Endothelial cell of umbilical vein (primary cell): ENCODE results near the gene TCEAL5. TPM values are rescaled to one million over a fixed set of nuclear protein-coding genes. Genes with fewer than 3 reads are reported as not detected.
A peak's percentile ranks its signal among the peaks of the same experiment; 100 is the strongest.

ENCODE experiments used
- BruUV-seq: library from RNA; stranded (reverse); fragments of 400-500 nt; replicated peaks from 2 replicates; lab custom pipeline; 2021; lab: Mats Ljungman, UMichigan
- CTCF ChIA-PET: fragments of 300-600, 350-600 bp; sonication (Branson Sonifier 250); formaldehyde crosslinking; loops from one replicate; lab custom pipeline; 2021; ENCODE audit warnings: antibody characterized with exemption, inconsistent platforms; lab: Charles Lee
- POLR2A ChIA-PET: fragments of 300-600, 350-600 bp; sonication (Branson Sonifier 250); formaldehyde crosslinking; loops from one replicate; lab custom pipeline; 2021; ENCODE audit warnings: antibody characterized with exemption, inconsistent platforms; lab: Charles Lee
- DNase-seq: peaks from one replicate; pipeline ENCODE4 v3.0.0-alpha.2; 2011; ENCODE audit warnings: low read depth, low spot score
- FAIRE-seq: peaks from 2 replicates; lab custom pipeline; 2011; peaks lifted over from hg19 to GRCh38; lab: Jason Lieb, UNC
- H2AFZ ChIP-seq: 2 replicates; pipeline ENCODE4 v1.6.0; 2012; ENCODE audit warnings: low read depth, low read length, control low read depth, inconsistent platforms
- H3K27ac ChIP-seq: 2 replicates; pipeline ENCODE4 v1.5.1; 2011; ENCODE audit warnings: low read depth, mild to moderate bottlenecking, control low read depth, low read length, moderate library complexity; ENCODE audit not compliant: insufficient read depth
- H3K27me3 ChIP-seq, 2 experiments: 2 replicates each; pipeline versions ENCODE4 v1.6.0 to v1.6.1; 2011; ENCODE audit warnings: low read length in 2 of 2, mixed read lengths in 1 of 2; ENCODE audit not compliant: control insufficient read depth in 2 of 2, insufficient read depth in 2 of 2
- H3K36me3 ChIP-seq, 2 experiments: 2 replicates in 1 of 2; 3 replicates in 1 of 2; pipeline ENCODE4 v1.5.1; 2011; ENCODE audit warnings: low read length in 2 of 2, mild to moderate bottlenecking in 1 of 2, moderate library complexity in 1 of 2; ENCODE audit not compliant: control insufficient read depth in 2 of 2, insufficient read depth in 2 of 2; ENCODE audit errors: extremely low read depth in 1 of 2
- H3K4me1 ChIP-seq: 3 replicates; pipeline ENCODE4 v1.5.1; 2011; ENCODE audit warnings: mild to moderate bottlenecking, low read length; ENCODE audit not compliant: control insufficient read depth, insufficient read depth; ENCODE audit errors: extremely low read depth
- H3K4me2 ChIP-seq: 2 replicates; pipeline ENCODE4 v1.6.1; 2011; ENCODE audit warnings: low read length, control low read depth, mixed read lengths; ENCODE audit not compliant: insufficient read depth
- H3K4me3 ChIP-seq, 3 experiments: fragments of 200-600 bp in 1 of 3; sonication (generic), shearing (Covaris generic) in 1 of 3; replicated peaks in 1 of 3; 2 replicates each; pipeline ENCODE4 v1.5.1; 2011 to 2016; ENCODE audit warnings: control low read depth in 3 of 3, low read length in 3 of 3, mild to moderate bottlenecking in 2 of 3, inconsistent platforms in 1 of 3, low read depth in 1 of 3, moderate library complexity in 1 of 3; ENCODE audit not compliant: insufficient read depth in 1 of 3
- H3K79me2 ChIP-seq: 2 replicates; pipeline ENCODE4 v1.6.0; 2012; ENCODE audit warnings: low read length, inconsistent platforms; ENCODE audit not compliant: control insufficient read depth, insufficient read depth
- H3K9ac ChIP-seq: replicated peaks from 2 replicates; pipeline ENCODE3; 2011; ENCODE audit warnings: low read length, control low read depth; ENCODE audit not compliant: insufficient read depth; ENCODE audit errors: extremely low read depth
- H3K9me1 ChIP-seq: replicated peaks from 3 replicates; pipeline ENCODE4 v1.6.0; 2011; ENCODE audit warnings: mild to moderate bottlenecking, low read length; ENCODE audit not compliant: control insufficient read depth, insufficient read depth; ENCODE audit errors: extremely low read depth
- H3K9me3 ChIP-seq: replicated peaks from 2 replicates; pipeline ENCODE4 v1.5.1; 2012; ENCODE audit warnings: low read length, inconsistent platforms; ENCODE audit not compliant: control insufficient read depth, insufficient read depth
- H4K20me1 ChIP-seq: replicated peaks from 2 replicates; pipeline ENCODE3; 2011; ENCODE audit warnings: mild to moderate bottlenecking, low read length; ENCODE audit not compliant: control insufficient read depth, insufficient read depth; ENCODE audit errors: extremely low read depth
- EZH2 ChIP-seq: IDR thresholded peaks from 2 replicates; pipeline ENCODE4 v1.6.1; 2012; ENCODE audit warnings: borderline replicate concordance, low read depth, mild to moderate bottlenecking, moderate library complexity, low read length, inconsistent platforms; ENCODE audit not compliant: severe bottlenecking
- FOS ChIP-seq: IDR thresholded peaks from 2 replicates; pipeline ENCODE4 v1.6.1; 2011; ENCODE audit warnings: mild to moderate bottlenecking, low read length, moderate library complexity, borderline replicate concordance; ENCODE audit not compliant: insufficient read depth
- GATA2 ChIP-seq: IDR thresholded peaks from 2 replicates; pipeline ENCODE4 v1.7.0; 2011; ENCODE audit warnings: low read depth, mild to moderate bottlenecking, moderate library complexity, mixed read lengths, low read length; ENCODE audit not compliant: insufficient read length, insufficient read depth
- JUN ChIP-seq: IDR thresholded peaks from 2 replicates; pipeline ENCODE4 v1.6.1; 2011; ENCODE audit warnings: borderline replicate concordance, low read depth; ENCODE audit not compliant: insufficient read length, insufficient read depth
- MAX ChIP-seq: IDR thresholded peaks from 2 replicates; pipeline ENCODE4 v1.6.1; 2011; ENCODE audit not compliant: insufficient read depth, insufficient read length
- MYC ChIP-seq: IDR thresholded peaks from one replicate; pipeline ENCODE4 v1.6.1; 2011; ENCODE audit warnings: mild to moderate bottlenecking, low read depth, low read length
- POLR2A ChIP-seq: IDR thresholded peaks from 2 replicates; pipeline ENCODE4 v1.6.1; 2012; ENCODE audit warnings: low read depth, mild to moderate bottlenecking, control low read depth, low read length
- POLR2AphosphoS5 ChIP-seq: IDR thresholded peaks from 2 replicates; pipeline ENCODE4 v1.6.1; 2012; ENCODE audit warnings: low read depth, mild to moderate bottlenecking, control low read depth, low read length, moderate library complexity; ENCODE audit not compliant: insufficient read depth
- dilution Hi-C: fragments of 300-500 bp; cut with MboI; formaldehyde crosslinking; loops from one replicate; pipeline ENCODE4 v1.15.0; 2019; ENCODE audit warnings: low sequenced_read_pairs; ENCODE audit not compliant: extremely low pct_ligation_motif_present
- intact Hi-C: fragments of 100-400 bp; cut with micrococcal nuclease; formaldehyde crosslinking; loops from one replicate; pipeline ENCODE4 v1.10.0; 2022
- polyA plus RNA-seq, 4 experiments: library from polyadenylated mRNA; depleted of rRNA in 3 of 4; stranded (reverse) in 3 of 4; unstranded in 1 of 4; fragments of >200 nt; gene quantifications; 2 replicates each; pipeline versions ENCODE4 v1.2.1 to v1.2.3, GENCODE V29; 2011 to 2012; ENCODE audit warnings: missing spikeins in 1 of 4
- total RNA-seq: library from RNA; stranded (reverse); gene quantifications from 2 replicates; pipeline ENCODE4 v1.2.3, GENCODE V29; 2021
- TF ChIP-seq, protein P1 (sequence below), 2 donors: IDR thresholded peaks; 1 replicate in 1 of 2; 2 replicates in 1 of 2; pipeline ENCODE4 v1.5.1; 2011; ENCODE audit warnings: low read length in 2 of 2, mild to moderate bottlenecking in 2 of 2, moderate library complexity in 2 of 2, control low read depth in 1 of 2, inconsistent platforms in 1 of 2, low read depth in 1 of 2; ENCODE audit not compliant: insufficient read depth in 1 of 2; ENCODE audit errors: extremely low read depth in 1 of 2

The TCEAL5 gene
- total and polyA plus RNA-seq, 2 donors (not counting 3 experiments of a cell fraction or from before 2014, with no cell fraction given) = not detected

DNA sequence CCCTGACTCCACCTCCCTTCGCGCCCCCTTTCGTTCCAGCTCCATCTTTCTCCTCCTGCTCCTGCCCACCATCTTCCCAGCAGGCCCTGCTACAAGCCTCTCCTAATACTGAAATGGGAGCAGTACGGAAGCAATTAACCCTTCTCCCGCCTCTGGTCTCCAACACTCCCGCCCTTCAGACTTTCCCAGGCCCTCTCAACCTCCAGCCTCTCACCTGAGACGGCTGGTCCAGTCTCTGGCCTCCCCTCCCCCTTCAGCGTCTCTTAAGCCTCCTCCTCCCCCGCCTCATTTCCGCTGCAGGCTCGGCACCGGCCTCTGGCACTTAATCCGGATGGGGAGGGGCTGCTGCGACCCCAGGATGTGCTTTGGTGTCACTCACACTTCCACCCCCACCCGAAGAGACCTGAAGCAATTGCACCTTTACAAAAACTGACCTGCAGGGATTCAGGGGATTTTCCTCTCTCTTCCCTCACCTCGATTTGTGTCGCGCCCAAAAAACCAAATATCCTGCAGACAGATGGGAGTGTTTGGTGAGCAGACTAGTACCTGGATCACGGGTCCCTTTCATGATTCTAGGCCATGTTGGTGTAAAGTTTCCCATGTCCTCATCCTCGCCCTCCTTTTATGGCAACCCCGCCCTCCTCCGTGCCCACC lies 22.3 kb downstream of the TCEAL5 start:
- no TSS peak for BruUV-seq
- Histone ChIP-seq H3K36me3 (no peaks in the 10 kb centered on the region), H3K4me3 (peak overlapping the region; percentile 72 to 91 (median 76)), H3K4me2 (peak overlapping the region; percentile 92), H3K9ac (peak overlapping the region; percentile 88), H4K20me1 (no peaks in the 10 kb centered on the region), H3K27ac (peak overlapping the region; percentile 70), H3K9me1 (no peaks in the 10 kb centered on the region), H3K9me3 (no peaks in the 10 kb centered on the region), H3K27me3 (peaks cover 0 to 1% of the 10 kb centered on the region in 2 experiments), H2AFZ (peak overlapping the region; percentile 90), H3K4me1 (peaks cover 12% of the 10 kb centered on the region), H3K79me2 (peaks cover 15% of the 10 kb centered on the region)
- FAIRE-seq (peak; percentile 24), DNase-seq (peak; percentile 49)
- intact Hi-C loops = loop anchor here (1.0 to 2.0 kb wide), 2 partner anchors 39 to 211 kb away; partner anchors contain the start of gene BEX4
- POLR2A ChIA-PET = interaction anchor here (0.6 kb wide), 1 partner anchor 1632 kb away, joined by 3 read pairs; no protein-coding TSS in a partner anchor
- dilution Hi-C loops = no loop called here
- CTCF ChIA-PET = interaction anchor here (0.9 to 3.0 kb wide), 5 partner anchors 43 to 210 kb away, joined by 3 to 27 read pairs (median 4); partner anchors contain the start of gene TCEAL9
- TF ChIP-seq MYC (no peak), GATA2 (no peak), FOS (no peak), JUN (no peak), POLR2AphosphoS5 (no peak), POLR2A (no peak), EZH2 (no peak), MAX (no peak)
- TF ChIP-seq, protein P1, sequence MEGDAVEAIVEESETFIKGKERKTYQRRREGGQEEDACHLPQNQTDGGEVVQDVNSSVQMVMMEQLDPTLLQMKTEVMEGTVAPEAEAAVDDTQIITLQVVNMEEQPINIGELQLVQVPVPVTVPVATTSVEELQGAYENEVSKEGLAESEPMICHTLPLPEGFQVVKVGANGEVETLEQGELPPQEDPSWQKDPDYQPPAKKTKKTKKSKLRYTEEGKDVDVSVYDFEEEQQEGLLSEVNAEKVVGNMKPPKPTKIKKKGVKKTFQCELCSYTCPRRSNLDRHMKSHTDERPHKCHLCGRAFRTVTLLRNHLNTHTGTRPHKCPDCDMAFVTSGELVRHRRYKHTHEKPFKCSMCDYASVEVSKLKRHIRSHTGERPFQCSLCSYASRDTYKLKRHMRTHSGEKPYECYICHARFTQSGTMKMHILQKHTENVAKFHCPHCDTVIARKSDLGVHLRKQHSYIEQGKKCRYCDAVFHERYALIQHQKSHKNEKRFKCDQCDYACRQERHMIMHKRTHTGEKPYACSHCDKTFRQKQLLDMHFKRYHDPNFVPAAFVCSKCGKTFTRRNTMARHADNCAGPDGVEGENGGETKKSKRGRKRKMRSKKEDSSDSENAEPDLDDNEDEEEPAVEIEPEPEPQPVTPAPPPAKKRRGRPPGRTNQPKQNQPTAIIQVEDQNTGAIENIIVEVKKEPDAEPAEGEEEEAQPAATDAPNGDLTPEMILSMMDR (IDR thresholded peaks at IDR 0.05; ENCODE audit: extremely low read depth in 1 of 2, insufficient read depth in 1 of 2, low read depth in 1 of 2, low read length in 2 of 2) = no peak
